Left lung (tissue), 10 donors: ENCODE data around the gene CES4A. TPM values are rescaled to one million over a fixed set of nuclear protein-coding genes. Genes with fewer than 3 reads are reported as not detected.

Source experiments
- ATAC-seq: fragments of 200-7000 bp; cut with Tn5 transposase; one replicate; pipeline ENCODE4 v1.9.1; 2020; ENCODE audit warnings: moderate library complexity
- DNase-seq, 4 donors: peaks; one replicate each; pipeline ENCODE4 v3.0.0-alpha.2; 2013 to 2020
- H3K27ac ChIP-seq, 2 donors: fragments of 200-600 bp; sonication (generic) in 1 of 2; one replicate each; pipeline versions ENCODE4 v1.5.0 to v1.8.0; 2020 to 2021
- H3K27me3 ChIP-seq, 2 donors: fragments of 200-600 bp; sonication (generic) in 1 of 2; one replicate each; pipeline versions ENCODE4 v1.5.0 to v1.8.0; 2020 to 2021
- H3K36me3 ChIP-seq, 2 donors: fragments of 200-600 bp; sonication (generic) in 1 of 2; one replicate each; pipeline versions ENCODE4 v1.5.0 to v1.8.0; 2020 to 2021
- H3K4me1 ChIP-seq, 2 donors: fragments of 200-600 bp; one replicate each; pipeline ENCODE4 v1.8.0; 2021
- H3K4me3 ChIP-seq, 2 donors: fragments of 200-600 bp; sonication (generic) in 1 of 2; one replicate each; pipeline versions ENCODE4 v1.5.0 to v1.8.0; 2020 to 2021; ENCODE audit warnings: mild to moderate bottlenecking in 1 of 2
- H3K9me3 ChIP-seq, 2 donors: fragments of 200-600 bp; sonication (generic) in 1 of 2; one replicate each; pipeline versions ENCODE4 v1.5.0 to v1.8.0; 2020 to 2021
- intact Hi-C, 2 donors: fragments of 100-400 bp; cut with DNase I; formaldehyde crosslinking; loops; one replicate each; pipeline versions ENCODE4 v1.11.2 to v1.14.2; 2022
- polyA plus RNA-seq, 6 donors: library from polyadenylated mRNA; unstranded; fragments of 120-200 nt; gene quantifications; one replicate each; pipeline ENCODE4 v1.2.1, GENCODE V29; 2013; ENCODE audit not compliant: insufficient read length in 6 of 6
- total RNA-seq, 2 donors: library from RNA; stranded (reverse); fragmentation: NEBNext Ultra II Directional; extraction: Animal tissue kit (Norgen Biotek cat#: 25700); gene quantifications; one replicate each; pipeline ENCODE4 v1.2.1, GENCODE V29; 2021
- TF ChIP-seq, protein P1 (sequence below), 2 donors: fragments of 200-600 bp; sonication (generic) in 1 of 2; IDR thresholded peaks; one replicate each; pipeline versions ENCODE4 v1.5.0 to v1.8.0; 2021; ENCODE audit warnings: antibody characterized with exemption in 2 of 2
- donor health status: DM: no; HTN: yes; CAD: no.
- donor health status: DM: no; HTN: no; CAD: no.

The CES4A gene
- total and polyA plus RNA-seq, 8 donors: 6.1 to 14.3 (median 8.0) TPM

DNA sequence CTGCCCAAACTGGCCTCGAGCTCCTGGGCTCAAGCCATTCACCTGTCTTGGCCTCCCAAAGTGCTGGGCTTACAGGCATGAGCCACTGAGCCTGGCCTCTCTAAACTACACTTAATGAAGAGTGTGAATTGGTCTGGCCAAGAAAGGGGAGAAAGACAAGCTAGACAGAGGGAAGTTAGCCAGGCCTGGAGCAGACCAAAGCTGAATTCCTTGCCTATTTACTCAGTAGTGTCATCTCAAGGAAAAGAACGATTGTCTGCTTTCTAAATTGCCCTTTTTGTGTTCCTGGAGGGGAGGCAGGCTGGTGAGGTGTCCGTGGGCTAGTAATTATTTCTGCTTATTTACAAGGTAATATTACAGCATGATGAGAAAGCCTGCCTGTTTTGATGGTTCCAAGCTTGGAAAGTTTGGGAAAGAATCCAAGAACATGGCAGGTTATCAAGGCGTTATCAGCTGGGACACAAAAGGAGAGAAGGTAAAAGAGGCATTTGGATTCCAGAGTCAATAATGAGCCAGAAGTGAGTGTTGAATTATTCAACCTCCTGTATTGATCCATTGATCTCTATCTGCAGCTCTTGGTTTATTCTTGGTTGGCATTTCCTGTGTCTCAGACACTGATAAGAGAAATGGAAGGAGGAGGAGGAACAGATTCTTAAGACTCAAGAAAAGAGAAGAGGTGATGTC, 34.3 kb downstream of the CES4A start:
- Histone ChIP-seq H3K27me3 (no peaks in the 10 kb centered on the region), H3K4me1 (no peaks in the 10 kb centered on the region), H3K27ac (no peak overlapping the region), H3K9me3 (no peaks in the 10 kb centered on the region), H3K36me3 (no peaks in the 10 kb centered on the region), H3K4me3 (no peak overlapping the region)
- DNase-seq (peak in 1 of 4 donors; percentile 16), ATAC-seq (no peak)
- intact Hi-C loops: no loop called here
- TF ChIP-seq, protein P1, sequence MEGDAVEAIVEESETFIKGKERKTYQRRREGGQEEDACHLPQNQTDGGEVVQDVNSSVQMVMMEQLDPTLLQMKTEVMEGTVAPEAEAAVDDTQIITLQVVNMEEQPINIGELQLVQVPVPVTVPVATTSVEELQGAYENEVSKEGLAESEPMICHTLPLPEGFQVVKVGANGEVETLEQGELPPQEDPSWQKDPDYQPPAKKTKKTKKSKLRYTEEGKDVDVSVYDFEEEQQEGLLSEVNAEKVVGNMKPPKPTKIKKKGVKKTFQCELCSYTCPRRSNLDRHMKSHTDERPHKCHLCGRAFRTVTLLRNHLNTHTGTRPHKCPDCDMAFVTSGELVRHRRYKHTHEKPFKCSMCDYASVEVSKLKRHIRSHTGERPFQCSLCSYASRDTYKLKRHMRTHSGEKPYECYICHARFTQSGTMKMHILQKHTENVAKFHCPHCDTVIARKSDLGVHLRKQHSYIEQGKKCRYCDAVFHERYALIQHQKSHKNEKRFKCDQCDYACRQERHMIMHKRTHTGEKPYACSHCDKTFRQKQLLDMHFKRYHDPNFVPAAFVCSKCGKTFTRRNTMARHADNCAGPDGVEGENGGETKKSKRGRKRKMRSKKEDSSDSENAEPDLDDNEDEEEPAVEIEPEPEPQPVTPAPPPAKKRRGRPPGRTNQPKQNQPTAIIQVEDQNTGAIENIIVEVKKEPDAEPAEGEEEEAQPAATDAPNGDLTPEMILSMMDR (IDR thresholded peaks at IDR 0.05): no peak

DNA sequence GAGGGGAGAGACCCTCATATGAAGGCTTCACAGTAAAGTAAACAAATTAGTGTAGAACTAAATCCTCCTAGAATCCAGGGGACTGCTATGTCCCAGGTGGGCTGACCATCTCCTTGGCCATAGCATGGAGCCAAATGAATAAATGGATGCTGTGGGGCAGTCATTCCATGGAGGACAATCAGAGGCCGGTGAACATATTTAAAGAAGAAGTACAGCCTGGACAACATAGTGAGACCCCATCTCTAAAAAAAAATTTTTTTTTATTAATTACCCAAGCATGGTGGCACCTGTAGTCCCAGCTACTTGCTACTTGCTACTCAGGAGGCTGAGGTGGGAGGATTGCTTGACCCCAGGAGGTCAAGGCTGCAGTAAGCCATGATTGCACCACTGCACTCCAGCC, 35.3 kb downstream of the CES4A start:
- intact Hi-C loops: no loop called here
- DNase-seq (no peak), ATAC-seq (no peak)
- H3K27me3 ChIP-seq: no peaks in the 10 kb centered on the region
- no peaks in the 10 kb centered on the region for H3K9me3 ChIP-seq
- TF ChIP-seq, protein P1 (IDR thresholded peaks at IDR 0.05): no peak
- H3K4me3 ChIP-seq: no peak overlapping the region
- H3K27ac ChIP-seq: no peak overlapping the region
- peaks cover 0 to 7% of the 10 kb centered on the region in 2 donors for H3K4me1 ChIP-seq
- no peaks in the 10 kb centered on the region for H3K36me3 ChIP-seq

DNA sequence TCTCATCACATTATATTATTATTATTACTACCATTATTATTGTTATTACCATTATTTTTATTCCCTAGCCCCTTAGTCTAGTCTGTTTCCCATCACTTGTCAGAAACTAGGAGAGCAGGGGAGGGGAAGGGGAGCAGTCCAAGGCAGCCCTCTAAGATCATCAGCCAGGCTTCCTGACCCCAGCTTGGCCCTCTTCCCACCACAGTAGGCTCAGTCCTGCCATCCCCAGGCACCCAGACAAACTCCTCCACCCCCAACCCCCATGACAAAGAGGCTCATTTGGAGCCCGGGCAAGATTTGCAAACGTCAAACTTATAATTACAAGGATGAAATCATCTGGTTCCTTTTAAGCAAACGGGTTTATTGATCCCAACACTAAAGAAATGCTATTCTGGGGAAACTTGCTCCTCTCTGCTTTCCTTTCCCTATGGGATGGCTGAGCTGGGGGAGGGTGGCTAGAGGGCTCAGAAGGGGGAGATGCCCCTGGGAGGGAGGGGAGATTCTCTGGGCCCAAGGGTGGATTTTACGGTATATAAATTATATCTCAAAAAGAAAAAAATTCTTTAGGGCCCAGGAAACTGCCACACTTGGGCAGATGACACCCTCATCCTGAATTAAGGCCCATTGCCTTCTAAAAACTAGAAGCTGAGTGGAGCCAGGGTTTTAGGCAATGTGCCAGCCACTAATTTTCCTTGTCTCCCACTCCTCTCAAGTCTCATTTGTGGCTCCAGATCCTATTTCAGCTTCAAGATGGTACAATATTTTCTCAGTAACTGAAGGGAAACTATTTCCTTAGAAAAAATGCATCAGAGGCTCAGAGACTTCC, 36.2 kb downstream of the CES4A start:
- H3K9me3 ChIP-seq: no peaks in the 10 kb centered on the region

DNA sequence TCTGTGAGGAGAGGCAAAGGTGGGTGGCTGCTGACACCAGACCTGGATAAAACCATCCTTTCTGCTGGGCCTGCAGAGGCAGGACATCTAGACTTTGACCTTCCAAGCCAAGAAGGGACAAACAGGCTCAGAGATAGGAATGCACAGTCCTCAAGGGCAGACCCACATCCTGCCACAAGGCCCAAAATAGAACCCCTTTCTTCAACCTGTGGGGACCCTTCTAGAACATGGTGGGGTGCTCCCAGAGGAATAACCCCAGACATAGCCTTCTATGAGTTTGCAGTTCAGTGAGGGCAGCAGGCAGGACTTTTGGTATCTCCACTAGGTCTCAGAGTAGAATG, 36.8 kb downstream of the CES4A start:
- intact Hi-C loops: no loop called here
- H3K9me3 ChIP-seq: no peaks in the 10 kb centered on the region
- H3K27me3 ChIP-seq: no peaks in the 10 kb centered on the region
- DNase-seq (no peak), ATAC-seq (no peak)
- no peak overlapping the region for H3K4me3 ChIP-seq
- H3K36me3 ChIP-seq: no peaks in the 10 kb centered on the region
- H3K27ac ChIP-seq: no peak overlapping the region
- TF ChIP-seq, protein P1 (IDR thresholded peaks at IDR 0.05): no peak
- H3K4me1 ChIP-seq: peaks cover under 1 to 10% of the 10 kb centered on the region in 2 donors

More for the DNA sequence above, 36.2 kb downstream of the CES4A start:
- no peak overlapping the region for H3K4me3 ChIP-seq
- ATAC-seq (no peak), DNase-seq (peak in 1 of 4 donors; percentile 24)
- TF ChIP-seq, protein P1 (IDR thresholded peaks at IDR 0.05): no peak
- H3K4me1 ChIP-seq: peaks cover 0 to 7% of the 10 kb centered on the region in 2 donors
- H3K27me3 ChIP-seq: no peaks in the 10 kb centered on the region
- no peak overlapping the region for H3K27ac ChIP-seq
- no peaks in the 10 kb centered on the region for H3K36me3 ChIP-seq
- intact Hi-C loops: no loop called here

DNA sequence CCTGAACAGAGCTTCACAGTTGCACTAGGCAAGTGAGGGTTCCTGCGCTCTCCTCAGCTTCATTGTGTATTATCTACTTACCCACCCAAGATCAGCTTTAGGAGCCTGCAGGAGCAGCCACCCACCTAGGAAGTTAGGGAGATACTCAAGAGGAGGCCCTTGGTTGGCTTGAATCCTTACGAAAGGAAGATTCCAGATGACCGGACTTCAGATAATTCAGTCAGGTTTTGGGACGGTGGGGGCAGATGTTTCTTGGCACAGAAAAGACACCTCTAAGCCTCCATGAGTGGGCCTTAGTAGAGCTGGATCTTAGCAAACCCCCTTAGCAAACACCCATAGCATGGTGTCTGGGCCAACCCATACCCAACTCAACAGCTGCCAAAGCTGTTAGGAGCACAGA, 38.2 kb downstream of the CES4A start:
- Histone ChIP-seq H3K27me3 (no peaks in the 10 kb centered on the region), H3K9me3 (no peaks in the 10 kb centered on the region), H3K36me3 (peaks cover 0 to 3% of the 10 kb centered on the region in 2 donors), H3K4me1 (peaks cover 14 to 23% of the 10 kb centered on the region in 2 donors), H3K4me3 (no peak overlapping the region), H3K27ac (no peak overlapping the region)
- intact Hi-C loops: no loop called here
- ATAC-seq (no peak), DNase-seq (no peak)
- TF ChIP-seq, protein P1 (IDR thresholded peaks at IDR 0.05): no peak
